ENCODE measurements around the gene PEAK1.

Gene PEAK1

DNA sequence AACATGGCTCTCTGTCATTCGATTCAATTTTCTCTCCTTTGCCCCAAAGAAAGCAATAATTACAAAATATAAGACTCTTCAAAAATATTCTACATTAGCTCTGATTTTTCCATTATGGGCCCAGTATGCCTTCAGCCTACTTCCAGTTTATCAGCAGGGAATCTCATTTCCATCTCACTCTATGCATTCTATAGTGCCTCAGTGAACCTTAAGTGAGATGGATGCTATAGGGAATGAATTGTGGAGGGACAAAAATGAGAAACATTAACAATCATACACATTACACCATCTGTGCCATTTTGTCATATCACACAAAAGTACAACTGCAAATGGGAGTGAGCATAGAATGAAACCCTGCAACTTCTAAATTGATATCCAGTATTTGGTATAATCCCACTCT, 298.3 kb downstream of the PEAK1 start:
- Histone ChIP-seq H3K27ac (no peak overlapping the region), H3K4me3 (no peak overlapping the region)

DNA sequence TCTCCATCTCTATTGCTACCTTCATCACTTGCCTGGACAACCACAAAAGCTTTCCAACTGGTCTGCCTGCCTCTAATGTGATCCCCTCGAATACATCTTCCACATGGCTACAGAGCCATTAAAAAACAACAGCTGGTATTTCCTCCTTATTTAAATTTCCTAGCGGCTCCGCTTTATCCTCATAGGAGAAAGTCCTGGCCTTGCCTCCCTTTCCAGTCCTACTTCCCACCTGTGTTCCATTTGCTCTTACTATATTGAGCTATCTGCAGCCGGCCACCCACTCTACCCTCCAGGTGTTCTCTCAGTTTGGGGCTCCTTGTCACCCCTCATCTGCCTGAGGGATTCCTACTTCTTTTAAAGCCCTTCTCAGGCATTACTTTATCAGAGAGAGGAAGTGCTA, 299.3 kb downstream of the PEAK1 start:
- Histone ChIP-seq H3K4me3 (no peak overlapping the region), H3K27ac (no peak overlapping the region)

DNA sequence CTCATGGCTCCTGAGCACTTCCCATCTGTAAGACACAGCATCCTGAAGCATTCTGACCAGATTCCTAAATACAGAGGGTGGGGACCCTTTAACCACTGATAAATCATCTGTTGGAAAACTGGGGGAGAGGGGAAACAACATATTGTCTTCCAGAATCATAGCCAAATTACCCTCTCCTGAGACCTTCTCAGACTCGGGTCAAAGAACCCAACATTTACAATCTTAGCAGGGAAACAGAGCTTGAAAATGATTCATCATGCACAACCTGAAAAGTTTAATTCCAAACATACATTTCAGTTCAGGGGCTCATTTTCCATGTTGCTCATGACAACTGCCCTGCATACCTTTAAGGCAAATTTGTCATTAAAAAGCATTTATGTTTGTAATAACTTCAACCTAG, 300.5 kb downstream of the PEAK1 start:
- Histone ChIP-seq H3K4me3 (no peak overlapping the region), H3K27ac (peak overlapping the region in 4 of 21 experiments; percentile 6 to 45 (median 18))

DNA sequence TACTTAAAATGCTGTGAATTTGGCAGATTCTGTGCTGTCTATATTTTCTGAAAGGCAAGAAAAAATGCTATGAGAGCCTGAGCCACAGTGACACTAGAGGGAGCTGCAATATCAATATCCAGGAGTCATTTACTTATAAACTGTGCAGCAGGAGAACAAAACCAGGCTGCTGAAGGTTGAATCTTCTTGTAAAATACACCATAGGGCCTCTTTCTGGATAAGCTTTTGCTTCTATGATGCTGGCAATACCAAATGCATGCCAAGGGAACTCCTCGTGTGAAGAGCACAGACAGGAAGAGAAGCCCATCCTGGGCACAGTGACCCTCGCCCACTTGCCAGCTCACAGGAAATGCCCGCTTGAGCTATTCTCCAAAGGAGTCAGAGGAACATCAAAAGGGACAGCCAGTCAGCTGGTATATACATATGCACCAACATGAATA, 301.0 kb downstream of the PEAK1 start:
- H3K27ac ChIP-seq, result peak overlapping the region in 4 of 21 experiments; percentile 6 to 45 (median 18)
- H3K4me3 ChIP-seq, result no peak overlapping the region

DNA sequence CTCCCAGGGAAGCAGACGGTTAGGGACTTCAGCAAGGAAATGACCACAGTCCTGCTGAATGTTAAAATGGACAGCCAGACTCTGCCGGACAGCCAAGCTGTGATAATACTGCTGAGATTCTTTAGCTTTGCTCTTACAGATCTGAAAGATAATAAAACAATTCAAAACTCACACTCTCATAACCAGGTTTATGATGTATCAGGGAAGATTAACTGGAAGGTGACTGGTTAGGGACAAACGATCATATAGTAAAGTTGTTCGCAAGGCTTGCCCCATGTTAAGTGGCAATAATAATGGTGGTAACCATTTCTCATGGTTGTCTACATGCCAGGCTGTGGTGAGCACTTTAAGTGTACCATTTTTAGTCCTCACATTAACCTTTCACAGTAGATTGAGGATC, 304.7 kb downstream of the PEAK1 start:
- H3K27ac ChIP-seq, result no peak overlapping the region
- H3K4me3 ChIP-seq, result no peak overlapping the region

DNA sequence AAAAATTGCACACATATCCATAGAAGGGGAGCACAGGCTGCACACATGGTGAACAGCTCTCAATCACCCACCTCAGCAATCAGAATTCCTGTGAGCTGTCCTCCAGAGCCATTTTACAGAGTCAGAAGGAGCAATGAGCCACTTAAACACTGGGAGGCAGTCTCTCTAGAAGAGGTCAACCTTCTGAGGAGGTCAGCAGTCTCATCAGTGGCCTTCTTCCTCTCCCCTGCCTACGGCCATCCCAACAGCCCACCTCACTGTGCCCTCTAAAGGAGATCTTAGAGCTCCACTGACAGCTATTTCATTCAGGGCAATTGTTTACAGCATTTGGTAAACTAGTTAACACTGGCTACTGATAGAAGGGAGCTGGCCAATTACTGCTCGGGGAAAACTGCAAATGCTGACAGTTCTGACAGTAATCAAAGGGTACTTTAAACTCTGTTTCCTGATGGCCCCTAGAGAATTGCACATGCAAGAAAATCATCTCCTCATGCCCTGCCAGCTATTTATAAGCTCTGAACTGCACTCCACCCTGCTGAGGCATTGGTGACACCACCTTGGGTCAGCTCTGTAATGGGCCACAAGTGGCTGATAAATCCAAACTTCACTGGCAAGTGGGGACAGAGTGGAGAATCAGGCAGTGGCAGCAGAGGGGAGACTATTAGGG, 306.9 kb downstream of the PEAK1 start:
- Histone ChIP-seq H3K27ac (no peak overlapping the region), H3K4me3 (no peak overlapping the region)

DNA sequence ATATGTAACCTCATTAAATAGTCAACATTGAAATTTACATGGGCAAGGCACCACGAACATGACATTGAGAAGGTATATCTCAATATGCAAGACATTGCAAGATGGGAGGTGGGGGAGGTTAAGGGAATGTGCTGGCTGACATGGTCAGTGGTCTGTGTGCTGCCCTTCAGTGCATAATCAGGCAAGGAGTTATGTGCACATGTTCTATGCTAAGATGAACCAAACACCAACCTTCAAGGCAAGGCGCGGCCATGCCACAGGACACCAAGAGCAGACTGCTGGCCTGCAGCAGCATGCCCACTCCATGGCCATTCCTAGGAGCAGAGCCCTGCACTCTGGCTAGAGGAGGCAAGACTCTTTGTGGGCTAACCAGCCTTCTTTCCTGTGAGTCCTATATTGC, 308.1 kb downstream of the PEAK1 start:
- Histone ChIP-seq H3K4me3 (no peak overlapping the region), H3K27ac (no peak overlapping the region)

DNA sequence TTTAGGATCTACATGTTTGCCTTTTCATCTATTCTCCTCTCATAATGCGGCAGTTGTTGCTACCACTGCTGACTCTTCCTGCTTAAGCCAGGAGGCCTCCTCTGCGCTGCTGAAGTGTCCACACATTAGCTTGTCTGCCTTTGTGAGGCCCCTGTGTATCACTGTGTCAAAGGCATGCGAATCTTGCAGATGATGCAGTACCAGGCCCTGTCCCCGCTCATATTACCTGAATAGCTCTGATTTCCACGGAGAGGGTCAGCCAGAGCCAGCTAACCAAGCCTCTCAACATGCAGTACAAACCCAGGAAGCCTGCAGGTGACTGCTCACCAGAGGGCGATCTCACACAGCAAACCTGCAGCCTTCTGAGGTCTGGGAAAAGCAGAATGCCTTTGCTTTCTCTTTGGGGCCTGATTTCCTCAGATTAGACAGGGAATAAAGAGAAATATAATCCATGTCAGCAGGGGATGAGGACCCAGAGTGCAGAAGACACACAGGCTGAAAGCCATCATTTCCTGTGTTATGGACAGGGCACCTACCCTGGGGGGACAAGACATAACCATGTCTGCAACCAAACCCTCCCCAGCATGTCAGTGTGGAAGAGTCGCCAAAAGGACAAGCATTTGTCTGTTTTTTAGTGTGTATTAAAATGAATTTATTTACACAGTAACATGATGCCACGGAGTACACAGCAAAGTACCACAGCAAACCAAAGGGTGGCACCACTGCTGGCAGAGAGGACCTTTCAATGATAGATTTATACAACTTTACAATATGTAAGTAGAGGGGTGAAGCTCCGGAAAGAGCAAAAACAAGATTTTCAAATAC, 312.2 kb downstream of the PEAK1 start:
- peak overlapping the region in 1 of 21 experiments; percentile 19 for H3K27ac ChIP-seq
- no peak overlapping the region for H3K4me3 ChIP-seq

DNA sequence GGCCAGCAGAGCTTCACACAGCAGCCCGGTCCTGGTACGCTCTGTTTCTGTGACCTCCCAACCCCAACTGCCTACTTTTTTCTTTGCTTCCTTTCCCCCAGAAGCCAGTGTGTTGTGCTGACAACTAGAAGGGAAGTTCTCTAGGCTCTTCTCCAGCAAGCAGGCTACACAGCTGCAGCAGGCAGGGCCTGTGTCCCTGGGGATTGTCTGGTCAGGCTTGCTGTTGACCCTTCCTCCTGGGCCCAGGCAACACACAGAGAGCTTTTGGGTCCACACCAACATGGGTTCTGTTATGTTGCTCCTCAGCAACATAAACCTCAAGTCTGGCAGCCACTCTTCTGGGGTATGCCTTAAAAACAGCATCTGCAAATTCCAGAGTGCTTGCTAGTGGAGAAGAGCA, 312.8 kb downstream of the PEAK1 start:
- Histone ChIP-seq H3K4me3 (no peak overlapping the region), H3K27ac (peak overlapping the region in 3 of 21 experiments; percentile 23 to 25 (median 25))

DNA sequence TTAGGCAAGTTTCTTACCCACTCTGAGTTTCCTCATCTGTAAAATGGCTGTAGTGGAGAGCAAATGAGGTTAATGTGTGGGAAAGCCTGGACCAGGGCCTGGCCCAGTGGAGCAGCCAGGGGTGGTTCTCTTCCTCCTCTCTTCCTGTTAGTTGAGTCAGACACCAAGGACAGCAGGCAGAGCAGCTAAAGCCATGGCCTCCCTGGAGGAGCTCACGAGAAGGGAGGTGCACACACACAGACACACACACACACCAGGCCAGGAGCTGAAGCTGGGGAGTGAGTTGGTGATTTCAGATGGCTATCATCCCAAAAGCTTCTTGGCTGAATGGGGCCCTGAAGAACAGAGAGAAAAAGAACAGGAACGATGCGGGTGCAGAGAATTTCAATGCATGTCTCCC, 315.7 kb downstream of the PEAK1 start:
- Histone ChIP-seq H3K4me3 (no peak overlapping the region), H3K27ac (peak overlapping the region in 1 of 21 experiments; percentile 3)

DNA sequence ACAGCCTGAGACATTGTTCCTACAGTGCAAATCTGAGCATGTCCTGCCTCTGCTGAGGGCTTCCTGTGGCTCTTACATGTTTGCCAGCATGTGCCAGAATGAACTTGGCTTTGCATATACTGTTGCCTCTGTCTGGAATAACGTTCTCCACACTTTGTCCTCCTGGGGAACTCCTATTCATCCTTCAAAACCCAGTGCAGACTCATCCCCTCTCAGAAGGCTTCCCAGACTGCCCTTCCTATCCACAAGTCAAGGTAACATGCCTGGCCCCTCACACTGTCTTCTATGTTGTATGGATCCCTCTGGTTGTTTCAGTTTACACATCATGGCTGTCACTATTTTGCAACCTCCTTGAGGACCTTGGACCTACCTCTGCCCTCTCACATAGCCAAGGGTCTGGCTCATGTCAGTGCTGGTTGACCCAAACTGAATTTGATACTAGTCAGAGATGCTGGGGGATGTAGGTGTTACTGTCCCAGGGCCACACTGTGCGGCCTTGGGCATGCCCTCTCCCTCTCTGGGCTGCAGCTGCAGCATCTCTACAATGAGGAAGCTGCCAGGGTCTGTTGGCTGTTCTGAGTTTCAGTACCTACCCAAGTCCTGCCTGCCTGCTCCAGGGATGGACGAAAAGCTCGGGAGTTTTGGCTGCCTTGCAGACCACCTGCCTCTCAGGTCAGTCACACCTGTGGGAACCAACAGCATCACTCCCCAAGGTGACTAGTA, 320.0 kb downstream of the PEAK1 start:
- Histone ChIP-seq H3K27ac (no peak overlapping the region), H3K4me3 (no peak overlapping the region)

DNA sequence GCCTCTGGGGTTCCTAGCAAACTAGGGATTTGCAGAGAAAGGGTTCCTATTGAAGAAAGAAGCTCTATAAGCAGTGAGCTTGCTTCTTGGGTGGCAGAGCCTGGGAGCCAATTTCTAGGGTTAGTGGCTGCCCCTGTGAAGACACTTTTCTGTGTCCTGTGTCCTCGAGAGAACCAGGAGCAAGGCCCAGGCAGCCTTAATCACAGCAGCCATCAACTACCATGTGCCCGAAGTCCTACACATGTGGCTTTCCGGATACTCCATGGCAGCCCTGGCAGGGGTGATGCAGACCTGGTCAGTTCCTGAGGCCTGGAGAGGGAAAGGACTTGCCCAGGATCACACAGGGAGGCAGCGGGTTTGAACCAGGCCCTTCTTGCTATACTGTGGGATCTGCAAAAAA, 321.3 kb downstream of the PEAK1 start:
- Histone ChIP-seq H3K27ac (no peak overlapping the region), H3K4me3 (no peak overlapping the region)

DNA sequence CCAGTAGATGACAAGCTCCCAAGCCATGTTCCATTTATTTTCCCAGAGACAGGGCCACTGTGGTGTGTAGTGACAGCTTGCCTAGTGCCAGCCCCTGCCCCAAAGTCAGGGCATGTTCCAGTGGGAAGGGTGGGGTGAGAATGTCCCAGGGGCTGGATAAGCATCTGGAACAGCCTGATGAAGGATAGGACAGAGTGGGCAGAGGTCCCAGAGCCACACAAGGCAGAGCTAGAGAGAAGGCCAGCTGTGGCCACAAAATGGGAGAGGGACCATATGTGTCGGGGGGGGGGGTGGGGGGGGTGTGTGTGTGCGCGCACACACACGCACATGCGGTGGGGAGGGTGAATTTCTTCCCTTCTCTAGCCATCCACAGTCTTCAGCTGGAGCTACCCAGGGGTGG, 322.0 kb downstream of the PEAK1 start:
- no peak overlapping the region for H3K4me3 ChIP-seq
- H3K27ac ChIP-seq, result no peak overlapping the region

DNA sequence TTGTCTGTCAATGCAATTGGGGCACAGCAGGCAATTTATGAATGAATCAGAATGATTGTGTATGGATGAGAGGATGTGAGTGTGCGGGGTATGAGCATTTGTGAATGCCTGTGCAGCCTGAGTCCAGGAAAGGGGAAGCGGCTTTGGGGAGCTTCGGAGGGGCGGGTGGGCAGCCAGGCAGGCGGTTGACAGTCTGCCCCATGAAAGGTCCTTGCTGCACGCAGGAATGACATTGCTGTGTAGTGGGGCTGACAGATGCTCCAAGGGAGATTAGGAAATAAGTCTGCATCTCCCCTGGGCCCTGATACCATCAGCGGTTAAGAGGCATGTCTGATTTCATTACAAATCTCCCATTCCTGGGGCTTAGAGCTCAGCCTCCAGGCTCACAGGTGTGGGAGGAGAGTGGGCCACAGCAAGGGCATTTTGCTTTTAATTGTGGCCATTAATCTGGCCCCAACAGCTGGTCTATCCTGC, 322.6 kb downstream of the PEAK1 start:
- Histone ChIP-seq H3K27ac (no peak overlapping the region), H3K4me3 (no peak overlapping the region)

DNA sequence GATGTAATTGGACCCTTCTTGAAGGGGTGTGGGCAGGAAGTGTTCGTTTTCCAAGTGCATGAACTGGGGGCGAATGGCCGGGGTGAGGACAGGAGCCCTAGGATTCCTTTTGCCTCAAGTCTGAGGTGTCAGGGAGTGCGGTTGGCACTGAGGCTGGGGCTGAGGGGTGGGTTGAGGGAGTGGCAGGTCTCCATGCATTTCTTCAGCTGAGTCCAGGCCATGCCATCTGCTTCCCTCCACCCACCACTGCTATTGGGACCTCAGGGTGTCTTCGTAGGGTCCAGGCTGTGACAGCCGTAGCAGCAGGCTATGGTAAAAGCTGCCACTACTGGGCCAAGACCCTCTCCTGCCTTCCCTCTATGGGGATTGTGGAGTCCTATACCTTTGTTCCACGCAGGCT, 323.4 kb downstream of the PEAK1 start:
- no peak overlapping the region for H3K27ac ChIP-seq
- H3K4me3 ChIP-seq, result no peak overlapping the region

DNA sequence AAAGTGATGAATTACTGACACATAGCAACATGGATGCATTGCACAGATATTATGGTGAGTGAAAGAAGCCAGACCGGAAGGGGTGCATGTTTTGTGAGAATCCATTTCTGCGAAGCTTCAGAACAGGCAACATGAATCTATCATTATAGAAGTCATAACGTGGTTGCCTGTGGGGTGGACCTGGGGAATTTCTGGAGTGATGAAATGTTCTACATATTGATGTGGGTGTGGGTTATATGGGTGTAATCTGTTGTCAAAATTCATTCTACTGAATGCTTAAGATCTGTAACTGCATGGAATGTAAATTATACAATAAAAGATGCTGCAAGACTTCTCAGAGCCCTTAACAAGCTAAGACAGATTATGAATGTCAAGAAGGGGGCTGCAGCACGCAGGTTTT, 323.8 kb downstream of the PEAK1 start:
- Histone ChIP-seq H3K27ac (no peak overlapping the region), H3K4me3 (no peak overlapping the region)

DNA sequence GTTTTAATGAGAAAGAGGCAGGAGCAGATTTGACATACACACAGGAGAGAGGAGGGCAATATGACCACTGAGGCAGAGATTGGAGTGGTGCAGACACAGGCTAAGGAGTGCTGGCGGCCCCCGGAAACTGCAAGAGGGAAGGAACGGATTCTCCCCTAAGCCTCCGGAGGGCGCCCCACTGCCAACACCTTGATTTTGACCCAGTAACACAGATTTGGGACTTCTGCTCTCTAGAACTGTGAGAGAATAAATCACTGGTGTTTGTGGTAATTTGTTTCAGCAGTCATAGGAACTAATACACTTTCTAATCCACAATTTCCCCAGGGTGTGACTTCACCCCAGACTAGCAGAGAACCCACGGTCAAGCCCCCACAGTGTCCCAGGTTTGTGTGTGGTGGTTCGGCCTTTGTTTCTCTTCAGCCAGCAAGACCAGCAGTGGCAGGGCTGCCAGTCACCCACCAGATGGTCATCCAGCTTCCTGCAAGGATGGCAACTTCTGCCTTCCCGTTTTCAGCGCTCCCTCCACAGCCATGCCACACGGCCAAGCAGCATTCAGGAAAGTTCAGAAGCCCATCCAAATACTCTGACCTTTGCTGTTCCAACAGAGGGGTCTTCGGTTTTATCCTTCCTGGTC, 325.4 kb downstream of the PEAK1 start:
- Histone ChIP-seq H3K4me3 (no peak overlapping the region), H3K27ac (no peak overlapping the region)

DNA sequence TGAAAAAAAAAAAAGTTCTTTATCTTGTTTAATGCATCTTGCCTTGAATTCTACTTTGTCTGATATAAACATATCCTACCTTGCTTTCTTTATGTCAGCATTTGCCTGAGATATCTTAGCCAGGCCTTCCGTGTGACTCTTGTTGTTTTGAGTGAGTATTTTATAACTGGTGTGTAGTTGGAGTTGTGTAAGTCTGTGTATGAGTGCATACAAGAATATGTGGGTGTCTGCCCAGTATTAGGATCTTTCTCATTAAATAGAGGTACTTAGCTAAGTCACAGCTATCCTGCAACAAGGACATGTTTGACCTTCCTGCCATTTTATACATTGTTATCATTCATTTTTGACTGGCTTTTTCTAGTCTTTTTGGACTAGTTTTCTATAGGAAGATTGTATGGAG, 326.5 kb downstream of the PEAK1 start:
- no peak overlapping the region for H3K4me3 ChIP-seq

DNA sequence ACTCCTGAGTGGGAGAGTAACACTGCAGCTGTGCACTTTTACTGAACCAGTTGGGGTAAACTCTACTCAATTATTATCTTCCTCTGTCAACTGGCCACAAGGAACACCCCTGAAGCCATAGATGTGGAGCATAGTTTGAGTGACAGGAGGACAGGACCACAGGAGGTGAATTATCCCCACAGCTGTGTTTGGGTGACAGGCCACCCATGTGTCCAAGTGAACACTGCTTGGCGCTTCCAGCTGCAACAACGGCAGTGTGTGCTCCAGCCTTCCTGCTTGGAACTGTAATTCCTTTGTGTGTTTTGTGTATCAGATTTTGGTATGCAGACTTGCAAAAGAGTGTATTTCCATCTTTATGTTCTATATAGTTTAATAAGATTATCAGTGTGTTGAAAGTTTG, 328.8 kb downstream of the PEAK1 start:
- Histone ChIP-seq H3K4me3 (no peak overlapping the region), H3K27ac (no peak overlapping the region)

More for the DNA sequence above, 326.5 kb downstream of the PEAK1 start:
- no peak overlapping the region for H3K27ac ChIP-seq

DNA sequence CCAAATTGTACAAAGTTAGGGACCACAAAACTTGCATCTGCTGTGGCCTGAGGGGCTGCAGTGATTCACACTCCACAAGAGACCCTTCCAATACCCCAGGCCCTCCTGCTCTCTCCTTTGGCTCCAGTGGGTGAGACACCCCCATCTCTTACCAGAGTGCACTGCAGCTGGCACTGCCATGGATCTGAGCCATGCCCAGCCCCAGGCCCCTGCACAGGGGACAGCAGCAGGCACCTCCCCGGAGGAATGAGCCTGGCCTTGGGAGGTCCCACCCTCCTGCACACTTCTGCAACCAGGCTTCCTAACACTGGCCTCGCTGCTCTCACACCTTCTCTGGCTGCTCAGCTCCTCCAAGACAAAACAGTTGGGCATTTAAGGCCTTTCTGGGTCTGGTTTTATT, 332.7 kb downstream of the PEAK1 start:
- Histone ChIP-seq H3K27ac (no peak overlapping the region), H3K4me3 (no peak overlapping the region)
